Measurements from ENCODE around the gene SHMT2.

The SHMT2 gene

GRCh38 chr12:57207731-57208630 is 21.5 kb upstream of the SHMT2 start:
- no peak overlapping the region for H3K9ac ChIP-seq (ENCODE audit: low read depth, low read length)
- H3K9me3 ChIP-seq (ENCODE audit: control insufficient read depth, insufficient read depth, low read length): no peaks in the 10 kb centered on the region
- no peak overlapping the region for H3K27ac ChIP-seq (ENCODE audit: low read depth, low read length)
- H3K4me3 ChIP-seq (ENCODE audit: low read depth, low read length): no peak overlapping the region
- no peaks in the 10 kb centered on the region for H3K4me1 ChIP-seq (ENCODE audit: control insufficient read depth, insufficient read depth, low read length)
- no peaks in the 10 kb centered on the region for H3K27me3 ChIP-seq (ENCODE audit: control insufficient read depth, insufficient read depth, low read length)
- peaks cover 91% of the 10 kb centered on the region for H3K36me3 ChIP-seq (ENCODE audit: control insufficient read depth, insufficient read depth, low read length)

GRCh38 chr12:57208631-57209282 is 20.8 kb upstream of the SHMT2 start:
- no peaks in the 10 kb centered on the region for H3K9me3 ChIP-seq (ENCODE audit: control insufficient read depth, insufficient read depth, low read length)
- no peak overlapping the region for H3K27ac ChIP-seq (ENCODE audit: low read depth, low read length)
- H3K27me3 ChIP-seq (ENCODE audit: control insufficient read depth, insufficient read depth, low read length): peaks cover 4% of the 10 kb centered on the region
- no peak overlapping the region for H3K9ac ChIP-seq (ENCODE audit: low read depth, low read length)
- no peak overlapping the region for H3K4me3 ChIP-seq (ENCODE audit: low read depth, low read length)
- H3K36me3 ChIP-seq (ENCODE audit: control insufficient read depth, insufficient read depth, low read length): peaks cover 83% of the 10 kb centered on the region
- peaks cover 4% of the 10 kb centered on the region for H3K4me1 ChIP-seq (ENCODE audit: control insufficient read depth, insufficient read depth, low read length)

GRCh38 chr12:57209916-57210315 is 19.6 kb upstream of the SHMT2 start:
- Histone ChIP-seq H3K27ac (ENCODE audit: low read depth, low read length) (no peak overlapping the region), H3K36me3 (ENCODE audit: control insufficient read depth, insufficient read depth, low read length) (peaks cover 71% of the 10 kb centered on the region), H3K4me1 (ENCODE audit: control insufficient read depth, insufficient read depth, low read length) (peaks cover 9% of the 10 kb centered on the region), H3K4me3 (ENCODE audit: low read depth, low read length) (no peak overlapping the region), H3K9me3 (ENCODE audit: control insufficient read depth, insufficient read depth, low read length) (no peaks in the 10 kb centered on the region), H3K9ac (ENCODE audit: low read depth, low read length) (no peak overlapping the region), H3K27me3 (ENCODE audit: control insufficient read depth, insufficient read depth, low read length) (peaks cover 15% of the 10 kb centered on the region)

GRCh38 chr12:57210461-57210860 is 19.1 kb upstream of the SHMT2 start:
- peaks cover 66% of the 10 kb centered on the region for H3K36me3 ChIP-seq (ENCODE audit: control insufficient read depth, insufficient read depth, low read length)
- no peak overlapping the region for H3K9ac ChIP-seq (ENCODE audit: low read depth, low read length)
- no peaks in the 10 kb centered on the region for H3K9me3 ChIP-seq (ENCODE audit: control insufficient read depth, insufficient read depth, low read length)
- H3K4me3 ChIP-seq (ENCODE audit: low read depth, low read length): no peak overlapping the region
- H3K4me1 ChIP-seq (ENCODE audit: control insufficient read depth, insufficient read depth, low read length): peaks cover 11% of the 10 kb centered on the region
- no peak overlapping the region for H3K27ac ChIP-seq (ENCODE audit: low read depth, low read length)
- peaks cover 21% of the 10 kb centered on the region for H3K27me3 ChIP-seq (ENCODE audit: control insufficient read depth, insufficient read depth, low read length)

GRCh38 chr12:57210926-57211692 is 18.4 kb upstream of the SHMT2 start:
- Histone ChIP-seq H3K4me1 (ENCODE audit: control insufficient read depth, insufficient read depth, low read length) (peaks cover 15% of the 10 kb centered on the region), H3K4me3 (ENCODE audit: low read depth, low read length) (no peak overlapping the region), H3K9ac (ENCODE audit: low read depth, low read length) (no peak overlapping the region), H3K36me3 (ENCODE audit: control insufficient read depth, insufficient read depth, low read length) (peaks cover 59% of the 10 kb centered on the region), H3K27ac (ENCODE audit: low read depth, low read length) (no peak overlapping the region), H3K9me3 (ENCODE audit: control insufficient read depth, insufficient read depth, low read length) (no peaks in the 10 kb centered on the region), H3K27me3 (ENCODE audit: control insufficient read depth, insufficient read depth, low read length) (peaks cover 27% of the 10 kb centered on the region)

GRCh38 chr12:57211791-57212700 is 17.5 kb upstream of the SHMT2 start:
- Histone ChIP-seq H3K4me3 (ENCODE audit: low read depth, low read length) (no peak overlapping the region), H3K27ac (ENCODE audit: low read depth, low read length) (no peak overlapping the region), H3K9me3 (ENCODE audit: control insufficient read depth, insufficient read depth, low read length) (no peaks in the 10 kb centered on the region), H3K9ac (ENCODE audit: low read depth, low read length) (no peak overlapping the region), H3K27me3 (ENCODE audit: control insufficient read depth, insufficient read depth, low read length) (peaks cover 35% of the 10 kb centered on the region), H3K4me1 (ENCODE audit: control insufficient read depth, insufficient read depth, low read length) (peaks cover 15% of the 10 kb centered on the region), H3K36me3 (ENCODE audit: control insufficient read depth, insufficient read depth, low read length) (peaks cover 52% of the 10 kb centered on the region)

GRCh38 chr12:57212701-57213057 is 16.8 kb upstream of the SHMT2 start:
- H3K9me3 ChIP-seq (ENCODE audit: control insufficient read depth, insufficient read depth, low read length): no peaks in the 10 kb centered on the region
- peaks cover 41% of the 10 kb centered on the region for H3K27me3 ChIP-seq (ENCODE audit: control insufficient read depth, insufficient read depth, low read length)
- H3K36me3 ChIP-seq (ENCODE audit: control insufficient read depth, insufficient read depth, low read length): peaks cover 48% of the 10 kb centered on the region
- no peak overlapping the region for H3K9ac ChIP-seq (ENCODE audit: low read depth, low read length)
- peaks cover 20% of the 10 kb centered on the region for H3K4me1 ChIP-seq (ENCODE audit: control insufficient read depth, insufficient read depth, low read length)
- H3K27ac ChIP-seq (ENCODE audit: low read depth, low read length): no peak overlapping the region
- H3K4me3 ChIP-seq (ENCODE audit: low read depth, low read length): no peak overlapping the region

- H3K9me3 ChIP-seq (ENCODE audit: control insufficient read depth, insufficient read depth, low read length): no peaks in the 10 kb centered on the region
- peaks cover 20% of the 10 kb centered on the region for H3K4me1 ChIP-seq (ENCODE audit: control insufficient read depth, insufficient read depth, low read length)
- H3K27ac ChIP-seq (ENCODE audit: low read depth, low read length): no peak overlapping the region
- no peak overlapping the region for H3K4me3 ChIP-seq (ENCODE audit: low read depth, low read length)
- no peak overlapping the region for H3K9ac ChIP-seq (ENCODE audit: low read depth, low read length)
- H3K36me3 ChIP-seq (ENCODE audit: control insufficient read depth, insufficient read depth, low read length): peaks cover 43% of the 10 kb centered on the region
- peaks cover 46% of the 10 kb centered on the region for H3K27me3 ChIP-seq (ENCODE audit: control insufficient read depth, insufficient read depth, low read length)
Measured at GRCh38 chr12:57213058-57213715, 16.3 kb upstream of the SHMT2 start.

GRCh38 chr12:57213763-57214397 is 15.6 kb upstream of the SHMT2 start:
- Histone ChIP-seq H3K9ac (ENCODE audit: low read depth, low read length) (no peak overlapping the region), H3K36me3 (ENCODE audit: control insufficient read depth, insufficient read depth, low read length) (peaks cover 36% of the 10 kb centered on the region), H3K9me3 (ENCODE audit: control insufficient read depth, insufficient read depth, low read length) (no peaks in the 10 kb centered on the region), H3K4me1 (ENCODE audit: control insufficient read depth, insufficient read depth, low read length) (peaks cover 20% of the 10 kb centered on the region), H3K27ac (ENCODE audit: low read depth, low read length) (no peak overlapping the region), H3K4me3 (ENCODE audit: low read depth, low read length) (no peak overlapping the region), H3K27me3 (ENCODE audit: control insufficient read depth, insufficient read depth, low read length) (peaks cover 53% of the 10 kb centered on the region)
